ENCODE results near the gene ANKRD52.

The ANKRD52 gene

DNA sequence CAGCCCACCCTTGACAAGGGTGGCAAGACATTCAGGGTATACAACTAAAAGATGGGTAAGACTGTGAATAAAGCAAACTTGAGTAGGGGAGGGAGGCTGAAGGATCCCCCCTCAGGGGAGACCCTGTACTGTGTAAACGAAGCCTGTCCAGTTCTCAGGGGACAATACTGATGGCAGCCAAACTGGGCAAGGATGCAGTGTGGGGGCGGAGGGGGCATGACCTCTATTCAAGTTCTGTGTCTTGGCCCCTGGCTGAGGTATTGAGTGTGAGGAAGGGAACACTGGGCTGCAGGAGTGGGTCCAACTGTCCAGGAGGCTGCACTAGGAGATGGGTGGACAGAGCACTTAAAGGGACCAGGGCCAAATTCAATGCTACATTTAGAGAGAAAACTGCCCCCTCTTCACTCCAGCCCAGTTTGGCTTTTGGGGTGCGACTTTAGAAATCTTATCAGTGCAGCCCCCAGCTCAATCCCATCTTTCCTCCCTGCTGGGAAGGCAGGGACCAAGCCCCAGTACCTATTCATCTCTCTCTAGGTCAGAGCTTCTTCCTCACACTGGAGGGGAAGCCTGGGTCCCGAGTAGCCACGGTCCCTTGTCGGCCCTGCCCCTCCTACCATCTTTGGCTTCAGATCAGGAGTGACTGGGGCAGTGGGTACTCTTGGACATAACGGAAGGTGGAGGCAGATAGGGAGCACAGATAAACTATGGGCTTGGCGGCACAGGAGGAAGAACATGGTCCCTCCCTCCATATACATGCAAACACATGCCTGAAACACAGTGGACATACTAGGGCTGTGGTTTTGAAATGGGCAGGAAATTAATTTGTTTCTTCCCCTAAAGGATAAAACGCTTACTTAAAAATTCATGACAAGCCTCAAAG lies 16.5 kb downstream of the ANKRD52 start:
- DNase-seq (ENCODE audit: low read depth, low spot score), result no peak

DNA sequence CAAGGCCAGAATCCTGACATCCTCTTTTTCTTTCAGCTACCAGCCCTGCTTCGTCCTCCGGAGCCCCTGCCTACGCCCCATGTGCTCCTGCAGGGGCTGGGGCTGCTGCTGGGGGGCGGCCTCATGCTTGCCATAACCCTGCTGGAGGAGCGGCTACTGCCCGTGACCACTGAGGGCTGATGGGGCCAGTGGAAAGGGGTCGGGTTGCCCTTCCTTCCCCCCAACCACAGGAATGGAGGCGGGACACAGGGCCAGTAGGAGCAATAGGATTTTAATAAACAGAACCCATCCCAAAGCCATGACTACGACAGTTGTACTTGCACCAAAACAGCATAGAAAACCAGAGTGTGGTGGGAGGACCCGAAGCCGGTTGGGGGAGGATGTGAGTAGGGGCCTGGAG lies 20.6 kb downstream of the ANKRD52 start:
- DNase-seq (ENCODE audit: low read depth, low spot score), result no peak

DNA sequence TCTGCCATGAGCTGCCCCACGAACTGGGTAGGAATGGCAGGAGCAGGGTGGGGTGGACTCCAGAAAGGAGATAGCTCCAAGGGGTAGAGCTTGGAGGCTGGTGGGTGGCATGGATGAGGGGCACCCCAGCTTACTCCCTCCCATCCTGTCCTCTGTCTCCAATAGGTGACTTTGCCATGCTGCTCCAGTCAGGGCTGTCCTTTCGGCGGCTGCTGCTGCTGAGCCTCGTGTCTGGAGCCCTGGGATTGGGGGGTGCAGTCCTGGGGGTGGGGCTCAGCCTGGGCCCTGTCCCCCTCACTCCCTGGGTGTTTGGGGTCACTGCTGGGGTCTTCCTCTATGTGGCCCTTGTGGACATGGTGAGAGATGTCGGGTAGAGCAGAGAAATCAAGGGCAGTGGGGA lies 21.2 kb downstream of the ANKRD52 start:
- no peak for DNase-seq (ENCODE audit: low read depth, low spot score)

DNA sequence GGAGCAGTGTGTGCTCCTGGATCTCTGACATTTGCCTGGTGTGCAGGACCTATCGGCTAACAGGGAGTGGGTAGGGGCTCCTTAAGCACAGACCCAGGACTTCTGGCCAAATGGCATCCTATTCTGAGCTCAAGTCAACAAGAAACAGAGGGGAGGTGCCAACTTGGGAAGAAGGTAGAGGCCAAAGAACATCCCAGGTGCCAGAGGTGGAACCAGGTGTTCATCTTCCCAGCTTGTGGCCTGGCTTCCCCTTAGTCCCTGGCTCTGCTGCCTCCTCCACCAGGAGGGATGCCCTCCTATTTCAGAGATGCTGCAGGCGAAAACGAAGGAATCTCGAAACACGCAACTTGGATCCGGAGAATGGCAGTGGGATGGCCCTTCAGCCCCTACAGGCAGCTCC lies 22.1 kb downstream of the ANKRD52 start:
- DNase-seq (ENCODE audit: low read depth, low spot score), result no peak

DNA sequence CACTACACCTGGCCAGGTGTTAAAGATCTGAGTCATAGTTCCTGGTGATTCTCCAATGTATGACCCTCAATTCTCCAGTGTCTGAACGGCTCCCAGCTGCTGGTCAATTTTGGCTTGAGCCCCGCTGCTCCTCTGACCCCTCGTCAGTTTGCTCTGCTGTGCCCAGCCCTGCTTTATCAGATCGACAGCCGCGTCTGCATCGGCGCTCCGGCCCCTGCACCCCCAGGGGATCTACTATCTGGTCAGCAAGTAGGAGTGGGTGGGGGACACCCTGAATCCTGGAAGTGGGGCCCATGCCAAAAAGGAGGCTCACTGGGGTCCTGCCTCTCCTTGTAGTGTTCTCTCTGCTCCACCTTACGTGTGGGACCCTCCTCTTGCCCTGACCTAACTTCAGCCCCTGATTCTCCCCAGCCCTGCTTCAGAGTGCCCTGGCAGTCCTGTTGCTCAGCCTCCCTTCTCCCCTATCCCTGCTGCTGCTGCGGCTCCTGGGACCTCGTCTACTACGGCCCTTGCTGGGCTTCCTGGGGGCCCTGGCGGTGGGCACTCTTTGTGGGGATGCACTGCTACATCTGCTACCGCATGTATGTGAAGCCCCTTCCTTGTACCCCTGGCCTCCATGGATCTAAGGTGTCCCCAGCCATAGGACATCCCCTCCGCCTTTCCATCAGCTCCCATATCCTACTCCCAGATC lies 23.3 kb downstream of the ANKRD52 start:
- no peak for DNase-seq (ENCODE audit: low read depth, low spot score)

DNA sequence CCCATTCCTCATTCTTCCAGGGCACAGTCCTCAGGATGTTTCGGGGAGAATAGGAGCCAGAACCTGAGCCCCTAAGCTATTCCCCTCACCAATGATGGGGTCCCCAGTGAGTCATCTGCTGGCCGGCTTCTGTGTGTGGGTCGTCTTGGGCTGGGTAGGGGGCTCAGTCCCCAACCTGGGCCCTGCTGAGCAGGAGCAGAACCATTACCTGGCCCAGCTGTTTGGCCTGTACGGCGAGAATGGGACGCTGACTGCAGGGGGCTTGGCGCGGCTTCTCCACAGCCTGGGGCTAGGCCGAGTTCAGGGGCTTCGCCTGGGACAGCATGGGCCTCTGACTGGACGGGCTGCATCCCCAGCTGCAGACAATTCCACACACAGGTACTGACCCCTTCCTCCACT lies 27.0 kb downstream of the ANKRD52 start:
- DNase-seq (ENCODE audit: low read depth, low spot score), result no peak

DNA sequence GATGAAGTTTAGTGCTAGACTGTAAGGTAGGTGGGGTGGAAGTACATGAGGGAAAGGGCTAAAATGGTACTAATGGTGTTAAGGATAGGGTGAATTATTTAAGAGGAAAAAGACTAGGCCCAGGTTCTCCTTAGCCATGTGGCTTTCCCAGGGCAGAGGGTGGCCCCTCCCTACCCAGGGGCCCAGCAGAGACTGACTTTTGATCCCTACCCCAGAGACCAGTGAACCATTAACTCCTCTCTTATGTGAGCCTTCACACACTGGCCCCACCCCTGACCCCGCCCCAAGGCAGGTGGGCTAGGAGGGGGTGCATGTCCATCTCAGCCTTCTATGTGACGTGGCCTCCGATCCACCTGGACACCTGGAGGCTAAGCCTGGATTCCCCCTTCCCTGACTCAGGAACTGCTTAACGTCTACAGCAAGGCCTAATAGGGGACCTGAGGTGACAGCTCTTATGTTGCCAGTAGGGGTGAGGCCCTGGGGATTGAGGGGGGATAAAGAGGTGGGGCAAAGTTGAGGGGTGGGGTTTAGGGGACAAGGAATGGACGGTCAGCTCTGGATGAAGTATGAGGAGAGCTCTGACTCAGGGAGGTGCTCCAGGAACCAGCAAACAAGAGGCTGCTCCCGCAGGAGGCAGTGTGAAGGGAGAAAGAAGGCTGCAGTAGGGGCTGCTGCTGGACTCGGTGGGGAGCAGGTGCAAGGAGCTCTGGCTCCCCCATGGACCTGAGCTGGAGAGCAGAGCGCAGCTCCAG lies 27.6 kb downstream of the ANKRD52 start:
- no peak for DNase-seq (ENCODE audit: low read depth, low spot score)

DNA sequence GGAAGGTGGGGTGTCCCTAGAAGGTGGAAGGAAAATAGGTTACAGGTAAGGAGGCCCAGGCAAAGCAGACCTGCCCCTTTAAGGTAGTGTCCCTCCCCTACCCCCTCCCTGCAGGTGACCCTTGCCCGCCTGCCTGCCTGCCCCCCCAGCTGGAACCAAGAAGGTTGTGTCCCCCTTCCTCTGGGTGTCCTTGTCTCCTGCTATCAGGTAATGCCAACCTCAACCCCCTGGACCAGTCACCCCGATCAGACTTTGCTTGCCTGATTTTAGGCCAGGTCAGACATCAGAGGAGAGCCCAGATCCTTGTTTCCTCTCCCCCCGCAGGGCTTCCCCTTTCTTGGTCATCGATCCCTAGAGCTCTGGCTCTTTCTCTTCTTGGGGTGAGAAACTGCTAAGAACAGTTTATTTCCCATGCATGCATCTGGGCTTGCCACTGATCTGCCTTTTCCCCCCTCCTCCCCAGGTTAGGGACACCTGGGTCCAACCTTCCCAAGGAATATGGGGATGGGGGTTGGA lies 28.2 kb downstream of the ANKRD52 start, which contains the start of gene SLC39A5:
TSS of gene SLC39A5 (plus strand) at position 136 of the 516 bp plus-strand sequence. CDS start 1,224 bp downstream, outside the sequence.
- DNase-seq (ENCODE audit: low read depth, low spot score), result no peak

DNA sequence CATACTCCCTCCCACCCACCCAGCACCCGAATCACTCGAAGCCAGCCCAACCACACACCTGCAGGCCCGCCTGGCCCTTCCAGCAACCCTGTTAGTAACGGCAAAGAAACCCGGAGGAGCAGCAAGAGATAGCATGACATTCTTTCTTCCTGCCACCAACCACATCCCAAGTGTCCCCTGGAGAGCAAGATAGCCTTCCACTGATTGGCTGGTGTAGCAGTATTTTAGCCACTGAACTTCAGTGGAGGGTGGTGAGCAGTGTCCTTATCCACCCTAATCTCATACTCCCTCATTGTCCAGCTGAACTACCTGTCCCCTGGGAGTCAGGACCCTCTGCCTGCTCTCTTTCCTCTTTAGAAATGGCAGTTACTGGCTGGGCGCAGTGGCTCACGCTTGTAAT lies 29.1 kb downstream of the ANKRD52 start:
- no peak for DNase-seq (ENCODE audit: low read depth, low spot score)

DNA sequence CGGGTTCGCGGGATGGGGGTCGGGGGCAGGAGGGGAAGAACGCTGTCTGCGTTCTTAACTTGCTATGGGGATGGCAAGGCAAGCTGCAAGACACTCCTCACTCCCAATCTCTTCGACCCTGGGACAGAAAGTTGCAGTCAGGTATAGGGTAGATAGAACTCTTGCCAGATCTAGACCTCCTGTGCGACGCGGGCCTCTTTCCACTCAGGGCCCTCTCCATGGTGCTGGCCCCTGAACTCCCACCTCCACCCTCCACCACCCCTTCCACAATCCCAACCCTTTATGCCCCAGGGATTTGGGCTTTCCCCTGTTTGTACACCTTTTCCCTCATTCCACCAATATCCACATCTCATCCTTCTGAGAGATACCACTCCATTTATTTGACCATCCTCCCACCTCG lies 33.2 kb downstream of the ANKRD52 start:
- no peak for DNase-seq (ENCODE audit: low read depth, low spot score)

DNA sequence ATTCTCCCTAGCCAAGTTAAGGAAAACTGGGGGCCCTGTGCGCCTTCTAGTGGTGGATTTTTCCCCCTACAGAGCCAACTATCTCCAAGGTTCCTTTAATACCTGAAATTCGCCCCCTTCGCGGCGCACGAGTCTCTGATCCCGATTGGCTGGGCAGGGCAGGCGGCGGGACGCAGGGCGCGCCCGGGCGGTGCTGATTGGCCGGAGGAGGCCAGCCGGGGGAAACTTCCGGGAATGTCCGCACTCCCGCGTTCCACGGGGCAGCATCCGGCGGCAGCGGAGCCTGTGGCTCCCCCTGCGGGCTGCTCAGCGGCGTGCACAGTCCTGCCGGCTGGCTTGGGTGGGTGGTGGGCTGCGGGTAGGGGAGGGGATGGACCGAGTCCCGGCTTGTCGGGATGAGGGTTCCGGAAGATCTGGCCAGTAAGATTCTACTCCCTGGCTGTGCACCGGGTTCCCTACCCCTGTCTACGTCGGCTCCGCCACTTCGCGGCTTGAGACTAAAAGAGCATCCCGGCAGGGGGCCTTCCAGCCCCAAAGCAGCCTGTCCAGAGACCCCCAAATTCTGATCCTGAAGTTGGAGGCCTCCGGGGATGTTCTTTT lies 34.0 kb downstream of the ANKRD52 start, which contains the start of gene NABP2:
TSS of gene NABP2 (plus strand) at position 241 of the 600 bp plus-strand sequence. CDS start 515 bp downstream, outside the sequence.
- peak; percentile 89 for DNase-seq (ENCODE audit: low read depth, low spot score)

DNA sequence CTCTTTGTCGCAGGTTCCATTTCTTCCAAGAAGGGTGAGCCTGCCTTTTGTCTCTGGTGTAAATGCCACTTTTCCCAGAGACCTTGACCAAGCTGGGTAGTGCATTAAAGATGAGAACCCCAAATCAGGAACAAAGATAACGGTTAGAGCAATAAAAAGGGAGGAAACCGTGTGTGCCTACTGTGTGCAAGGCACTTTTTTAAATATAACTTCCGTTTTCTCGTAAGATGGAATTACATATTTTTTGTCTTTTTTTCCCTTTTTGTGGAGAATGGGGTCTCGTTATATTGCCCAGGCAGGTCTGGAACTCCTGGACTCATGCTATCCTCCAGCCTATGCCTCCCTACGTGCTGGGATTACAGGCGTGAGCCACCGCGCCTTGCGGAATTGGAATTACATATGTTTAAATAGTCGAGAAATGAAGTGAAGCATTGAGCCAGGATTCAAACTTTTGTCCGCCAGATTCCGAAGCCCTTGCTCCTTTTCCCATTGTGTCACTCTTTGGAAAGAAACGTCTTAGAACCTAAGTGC lies 34.5 kb downstream of the ANKRD52 start:
- no peak for DNase-seq (ENCODE audit: low read depth, low spot score)

DNA sequence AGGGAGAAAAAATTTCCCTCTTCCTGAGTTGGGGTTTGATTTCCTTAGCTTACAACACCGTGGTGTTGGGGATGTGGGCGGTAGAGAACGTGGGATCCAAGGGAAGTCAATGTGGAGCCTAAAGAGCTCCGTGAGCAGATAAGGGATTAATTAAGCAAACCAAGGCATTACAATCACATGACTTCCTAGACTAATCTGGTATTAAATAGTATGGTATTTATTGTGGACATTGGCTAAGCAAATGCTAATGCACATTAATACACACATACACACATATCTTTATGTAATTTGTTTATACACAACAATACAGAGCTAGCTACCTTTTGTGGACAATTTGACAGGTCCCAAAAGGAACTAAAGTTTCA lies 35.7 kb downstream of the ANKRD52 start:
- DNase-seq (ENCODE audit: low read depth, low spot score), result no peak

DNA sequence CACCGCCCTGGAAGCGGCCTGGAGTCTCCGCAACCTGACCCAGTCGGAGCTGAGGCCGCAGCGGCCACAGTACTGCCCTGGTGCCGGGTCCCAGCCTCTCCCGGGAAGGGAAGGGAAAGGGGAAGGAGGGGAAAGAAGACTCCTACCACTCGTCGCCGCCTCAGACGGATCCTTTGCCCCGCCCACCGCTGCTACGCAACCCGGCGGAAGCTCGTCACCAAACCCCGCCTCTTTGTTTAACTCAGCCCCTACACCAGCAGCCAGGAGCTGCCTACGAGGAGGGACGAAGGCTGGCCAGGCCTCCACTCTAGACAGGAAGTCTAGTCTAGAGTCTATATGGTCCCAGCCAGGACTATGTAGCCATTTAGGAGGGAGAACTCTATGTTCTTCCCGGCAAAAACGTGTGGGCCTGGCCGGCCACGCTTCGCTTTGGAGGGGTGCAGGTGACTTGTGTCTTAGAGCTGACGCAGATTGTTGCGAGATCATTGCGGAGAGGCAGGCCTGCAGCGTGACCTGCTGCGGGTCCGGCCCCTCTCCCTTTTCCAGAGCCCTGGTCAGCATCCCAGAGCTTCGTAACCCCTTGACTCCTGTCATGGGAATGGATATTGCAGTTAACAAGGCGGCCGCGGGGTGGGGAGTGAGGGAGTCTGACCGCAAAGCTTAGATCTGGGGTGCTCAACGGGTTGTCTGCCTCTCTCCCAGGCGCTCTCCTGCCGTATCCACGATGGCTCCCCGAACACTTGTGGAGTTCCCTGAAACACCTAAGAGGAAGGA lies 36.2 kb downstream of the ANKRD52 start, which contains the start of gene RNF41:
TSS of gene RNF41 (minus strand) at position 166 of the 774 bp plus-strand sequence. CDS start 7,875 bp downstream, outside the sequence.
- DNase-seq (ENCODE audit: low read depth, low spot score), result peak; percentile 84

DNA sequence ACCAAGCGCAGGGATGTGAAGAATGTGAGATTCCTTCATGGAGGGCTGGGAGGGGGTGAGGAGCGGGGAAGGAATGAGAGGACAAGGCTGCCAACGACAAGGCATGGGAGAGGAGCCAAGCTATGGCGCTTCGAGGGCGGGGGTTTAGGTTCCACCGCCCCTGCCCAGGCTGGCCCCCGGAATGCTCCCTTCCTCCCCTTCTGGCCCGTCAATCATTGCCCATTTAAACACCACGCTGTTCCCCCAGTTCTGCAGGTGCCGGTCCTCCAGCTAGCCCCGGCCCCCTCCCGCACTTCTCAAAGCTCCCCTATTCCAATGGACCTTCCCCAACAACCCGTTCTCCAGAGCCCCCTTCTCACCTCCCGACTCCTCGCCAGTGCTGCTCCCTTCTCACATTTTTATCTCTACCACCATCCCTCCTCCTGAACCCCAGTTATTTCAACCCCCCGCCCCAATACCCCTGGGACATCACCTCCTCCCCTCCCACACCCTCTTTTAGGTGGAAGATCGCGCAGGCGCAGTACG lies 36.9 kb downstream of the ANKRD52 start:
- DNase-seq (ENCODE audit: low read depth, low spot score), result no peak

DNA sequence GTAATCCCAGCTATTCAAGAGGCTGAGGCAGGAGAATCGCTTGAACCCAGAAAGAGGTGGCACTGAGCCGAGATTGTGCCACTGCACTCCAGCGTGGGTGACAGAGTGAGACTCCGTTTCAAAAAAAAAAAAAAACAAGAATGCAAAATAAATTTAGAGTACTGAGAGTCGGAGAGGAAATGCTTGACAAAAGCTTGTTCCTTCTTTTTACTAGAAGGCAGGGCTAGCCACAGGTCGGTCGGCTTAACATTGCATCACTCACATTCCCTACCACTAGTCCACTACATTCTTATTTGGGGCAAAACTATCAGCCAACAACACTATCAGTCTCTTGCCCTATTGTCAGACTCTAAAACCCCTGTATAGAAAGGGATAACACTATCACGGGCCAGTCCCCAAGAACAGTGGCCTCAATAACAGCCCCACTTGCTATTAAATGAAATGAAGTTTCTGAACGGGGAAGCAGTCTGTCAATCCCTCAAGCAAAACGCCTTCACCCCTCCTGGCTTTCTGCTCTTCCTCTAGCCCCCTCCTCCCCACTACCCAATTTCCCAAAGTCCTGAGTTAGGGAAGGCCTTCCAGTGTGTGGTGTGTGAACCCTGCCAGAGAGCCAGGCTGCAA lies 37.5 kb downstream of the ANKRD52 start:
- no peak for DNase-seq (ENCODE audit: low read depth, low spot score)

DNA sequence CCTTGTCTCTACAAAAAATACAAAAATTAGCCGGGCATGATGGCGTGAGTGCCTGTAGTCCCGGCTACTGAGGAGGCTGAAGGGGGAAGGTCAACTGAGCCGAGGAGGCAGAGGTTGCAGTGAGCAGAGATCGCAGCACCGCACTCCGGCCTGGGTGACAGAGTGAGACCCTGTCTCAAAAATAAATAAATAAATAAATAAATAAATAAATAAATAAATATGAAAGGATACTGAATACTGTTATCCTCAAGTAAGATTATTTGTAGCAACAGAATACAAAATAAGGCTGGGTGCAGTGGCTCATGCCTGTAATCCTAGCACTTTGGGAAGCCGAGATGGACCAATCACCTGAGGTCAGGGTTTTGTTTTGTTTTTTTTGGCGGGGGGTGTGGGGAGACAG lies 38.3 kb downstream of the ANKRD52 start:
- DNase-seq (ENCODE audit: low read depth, low spot score), result no peak

DNA sequence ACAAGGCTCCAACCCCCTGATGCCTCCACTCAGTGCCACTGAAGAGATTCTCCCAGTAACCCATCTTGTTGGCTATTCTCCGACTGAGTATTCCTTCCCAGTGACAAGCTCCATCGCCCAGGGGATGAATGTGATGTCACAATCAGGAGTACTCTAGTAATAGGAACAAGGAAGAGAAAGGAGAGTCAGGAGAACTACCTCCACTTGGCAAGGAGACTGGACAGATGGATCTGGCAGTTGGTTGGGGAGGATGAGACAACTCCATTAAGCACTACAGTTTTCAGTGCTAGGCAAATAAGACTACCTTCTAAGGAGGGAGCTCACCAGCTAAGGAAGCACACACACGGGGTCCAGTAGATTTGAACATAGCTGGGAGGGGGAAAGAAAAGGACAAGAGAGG lies 41.7 kb downstream of the ANKRD52 start:
- DNase-seq (ENCODE audit: low read depth, low spot score), result no peak

DNA sequence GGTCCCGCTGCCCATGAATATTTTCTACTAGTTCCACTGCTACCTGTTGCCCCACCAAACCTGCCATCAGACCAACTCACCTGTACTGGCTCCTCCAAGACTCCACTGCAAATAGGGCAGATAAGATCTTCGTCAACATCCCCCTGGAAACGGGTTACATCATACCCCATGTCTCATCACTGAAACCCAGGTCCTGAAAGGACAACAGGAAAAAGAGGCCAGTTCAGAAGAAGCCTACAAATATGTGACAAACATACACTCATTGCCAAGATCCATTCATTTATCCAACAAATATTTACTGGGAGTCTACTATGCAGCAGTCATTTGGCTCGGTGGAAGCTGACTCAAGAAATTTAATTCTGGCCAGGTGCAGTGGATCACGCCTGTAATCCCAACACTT lies 44.3 kb downstream of the ANKRD52 start:
- DNase-seq (ENCODE audit: low read depth, low spot score), result no peak

DNA sequence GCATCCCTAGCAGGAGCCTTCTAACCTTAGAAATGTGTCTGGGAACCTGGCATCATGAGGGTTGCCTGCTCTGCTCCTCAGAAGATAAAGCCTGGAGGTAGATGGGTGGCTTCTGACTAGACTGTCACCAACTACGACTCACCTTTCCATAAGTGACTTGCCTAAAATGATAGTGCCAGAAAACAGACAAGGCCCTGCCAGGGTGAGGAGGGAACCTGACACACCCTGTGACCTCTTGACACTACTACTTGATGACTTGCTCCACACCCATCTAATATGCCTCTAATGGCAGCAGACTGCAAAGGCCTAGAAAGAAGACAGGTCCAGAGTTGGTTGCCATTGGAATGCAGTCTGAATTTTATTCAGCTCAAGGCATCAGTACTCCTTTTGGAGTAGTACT lies 45.8 kb downstream of the ANKRD52 start:
- DNase-seq (ENCODE audit: low read depth, low spot score), result no peak
